GM15510 (cell line): ENCODE results near the gene GPRIN2.

Experiments used
- POLR2A ChIP-seq: IDR thresholded peaks from 3 replicates; pipeline ENCODE4 v1.6.1; 2011; ENCODE audit warnings: borderline replicate concordance; ENCODE audit not compliant: insufficient read length; ENCODE audit errors: extremely low read depth

GPRIN2 gene

DNA sequence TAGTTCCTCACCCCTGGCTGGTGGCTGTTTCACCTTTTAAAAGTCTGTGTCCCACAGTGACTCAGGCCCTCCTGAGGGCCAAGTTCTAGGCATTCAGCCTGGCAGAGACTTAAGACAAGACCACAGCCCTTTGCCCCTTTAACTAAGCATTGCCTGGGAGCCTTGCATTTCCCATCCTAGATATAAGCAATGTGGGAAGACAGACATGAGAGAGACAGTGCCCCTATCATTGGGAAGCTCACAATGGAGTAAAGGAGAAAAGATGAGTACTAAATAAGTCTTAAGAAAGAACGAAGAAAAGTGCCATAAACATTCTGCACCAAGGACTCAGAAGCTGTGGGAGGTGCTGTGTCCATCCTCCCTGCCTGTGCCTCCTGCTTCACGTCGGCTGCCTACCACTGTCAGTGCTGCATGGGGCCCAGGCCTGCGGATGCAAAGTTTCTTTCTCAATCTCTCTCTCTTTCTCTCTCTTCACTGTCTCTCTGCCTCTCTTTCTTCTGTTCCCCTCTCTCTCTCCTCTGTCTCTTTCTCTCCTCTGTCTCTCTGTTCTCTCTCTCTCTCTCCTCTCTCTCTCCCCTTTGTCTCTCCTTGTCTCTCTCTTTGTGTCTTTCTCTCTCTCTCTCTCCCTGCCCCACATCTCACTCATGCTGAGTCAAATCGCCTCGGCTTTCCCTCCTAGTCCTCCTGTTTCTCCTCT, 21.5 kb downstream of the GPRIN2 start:
- TF ChIP-seq POLR2A: no peak

DNA sequence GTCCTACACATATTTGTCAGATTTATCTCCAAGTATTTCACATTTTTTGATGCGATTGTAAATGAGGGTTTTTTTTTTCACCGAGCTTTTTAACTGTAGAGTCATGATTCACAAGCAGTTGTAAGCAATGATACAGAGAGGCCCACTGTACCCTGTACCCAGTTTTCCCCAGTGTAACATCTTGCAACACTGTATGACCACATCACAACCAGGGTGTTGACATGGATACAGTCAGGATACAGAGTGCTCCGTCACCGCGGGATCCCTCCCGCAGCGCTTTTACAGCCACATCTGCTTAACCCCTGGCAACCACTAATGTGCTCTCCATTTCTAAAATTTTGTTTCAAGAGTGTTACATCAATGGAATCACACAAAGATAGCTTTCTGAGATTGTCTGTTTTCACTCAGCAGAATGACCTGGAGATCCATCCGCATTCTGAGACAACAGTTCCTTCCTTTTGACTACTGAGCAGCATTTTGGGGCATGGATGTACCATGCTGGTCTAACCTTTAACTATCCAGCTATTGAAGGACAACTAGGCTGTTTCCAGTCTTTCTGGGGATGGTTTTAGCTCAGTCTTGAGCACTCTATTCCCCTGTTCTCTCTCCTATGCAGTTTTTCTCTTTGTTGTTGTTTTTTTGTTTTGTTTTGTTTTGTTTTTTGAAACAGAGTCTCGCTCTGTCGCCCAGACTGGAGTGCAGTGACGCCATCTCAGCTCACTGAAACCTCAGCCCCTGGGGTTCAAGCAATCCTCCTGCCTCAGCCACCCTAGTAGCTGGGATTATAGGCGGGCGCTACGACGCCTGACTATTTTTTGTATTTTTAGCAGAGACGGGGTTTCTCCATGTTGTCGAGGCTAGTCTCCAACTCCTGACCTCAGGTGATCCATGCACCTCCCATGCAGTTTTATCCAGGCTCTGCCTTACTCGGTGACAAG, 25.9 kb downstream of the GPRIN2 start:
- TF ChIP-seq POLR2A: no peak

DNA sequence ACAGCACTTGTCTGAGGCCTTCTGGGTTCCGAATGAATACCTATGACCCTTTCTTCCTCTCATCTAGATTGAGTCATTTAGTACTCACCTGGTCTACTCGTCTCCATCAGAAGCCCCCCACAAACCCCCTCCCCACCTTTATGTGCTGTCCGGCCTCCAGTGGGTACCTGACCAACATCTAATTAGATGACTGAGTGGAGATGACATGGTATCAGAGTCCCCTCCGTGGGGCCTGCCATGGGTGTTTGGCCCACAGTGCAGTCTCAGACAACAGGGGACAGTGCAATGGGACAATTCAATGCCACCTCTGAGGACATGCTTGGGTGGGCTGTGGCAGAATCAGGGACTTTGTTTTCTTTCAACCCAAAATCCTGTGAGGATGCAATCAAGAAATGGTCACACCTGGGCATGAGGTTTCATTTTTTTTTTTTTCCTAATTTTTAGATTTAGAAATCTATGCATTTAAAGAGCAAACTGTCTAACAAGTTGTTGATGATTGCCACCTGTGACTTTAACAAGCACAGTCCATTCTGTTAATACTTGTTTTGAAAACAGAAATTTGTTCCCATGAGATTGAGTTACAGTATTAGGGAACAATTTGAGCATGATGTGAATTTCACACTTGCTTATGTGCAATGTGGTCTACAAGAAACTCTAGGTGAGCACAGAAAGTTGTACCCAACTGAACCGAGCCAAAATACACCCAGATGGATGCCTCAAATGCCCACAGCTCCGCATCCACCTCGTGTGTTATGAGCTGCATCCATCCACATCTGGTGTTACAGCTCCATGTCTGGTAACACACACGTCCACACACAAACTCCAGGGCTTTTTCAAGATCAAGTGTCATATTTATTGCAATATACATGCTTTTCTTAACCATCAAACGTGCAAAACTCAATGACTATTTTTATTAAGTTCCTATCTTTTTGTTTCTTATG, 27.5 kb downstream of the GPRIN2 start:
- TF ChIP-seq POLR2A: no peak

DNA sequence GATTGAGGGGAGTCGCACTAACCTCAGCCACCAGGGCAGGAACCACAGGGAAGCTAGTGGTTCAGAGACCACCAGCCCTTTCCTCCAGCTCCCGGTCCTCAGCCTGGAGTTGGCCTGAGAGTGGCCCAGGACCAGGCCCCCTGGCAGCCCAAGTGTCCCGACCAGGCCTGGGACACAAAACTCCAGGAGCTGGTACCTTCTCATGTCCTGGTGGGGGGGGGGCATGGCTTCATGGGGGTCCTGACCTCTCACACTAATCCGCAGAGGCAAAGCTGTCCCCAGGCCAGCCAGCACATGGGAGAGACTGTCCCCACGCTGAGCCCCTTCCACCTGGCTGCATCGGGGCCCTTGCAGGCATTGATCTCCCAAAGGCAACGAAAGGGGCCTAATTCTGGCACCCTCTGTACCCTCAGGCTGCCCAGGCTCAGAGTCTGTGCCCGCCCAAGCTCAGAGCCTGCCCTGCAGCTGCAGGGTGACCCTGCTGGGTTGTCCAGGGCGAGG, 28.2 kb downstream of the GPRIN2 start:
- no peak for TF ChIP-seq POLR2A

DNA sequence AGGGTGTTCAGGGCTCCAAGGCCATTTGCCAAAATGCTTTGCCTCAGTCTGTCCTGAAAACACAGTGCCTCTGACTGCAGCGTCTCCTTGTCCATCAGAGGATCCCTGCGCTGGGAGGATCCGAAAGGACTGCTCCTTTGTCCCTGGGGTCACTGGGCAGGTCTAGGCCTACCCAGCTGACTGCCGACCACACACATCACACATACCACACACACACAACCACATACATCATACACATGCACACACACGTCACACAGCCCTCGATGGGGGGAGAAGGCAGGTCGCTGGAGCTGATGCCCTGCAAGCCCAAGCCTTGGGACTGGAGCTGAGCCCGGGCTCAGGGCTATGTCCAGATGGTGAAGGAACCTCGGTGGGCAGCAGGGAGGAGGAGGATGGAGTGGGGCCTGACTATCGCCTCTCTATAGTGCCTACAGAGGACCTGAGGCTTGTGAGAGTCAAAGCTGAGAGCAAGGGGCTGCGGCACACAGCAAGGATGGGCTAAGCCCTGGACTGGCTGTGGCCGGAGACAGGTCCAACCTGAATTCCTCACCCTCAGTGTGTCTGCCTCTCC, 29.1 kb downstream of the GPRIN2 start:
- TF ChIP-seq POLR2A: no peak

DNA sequence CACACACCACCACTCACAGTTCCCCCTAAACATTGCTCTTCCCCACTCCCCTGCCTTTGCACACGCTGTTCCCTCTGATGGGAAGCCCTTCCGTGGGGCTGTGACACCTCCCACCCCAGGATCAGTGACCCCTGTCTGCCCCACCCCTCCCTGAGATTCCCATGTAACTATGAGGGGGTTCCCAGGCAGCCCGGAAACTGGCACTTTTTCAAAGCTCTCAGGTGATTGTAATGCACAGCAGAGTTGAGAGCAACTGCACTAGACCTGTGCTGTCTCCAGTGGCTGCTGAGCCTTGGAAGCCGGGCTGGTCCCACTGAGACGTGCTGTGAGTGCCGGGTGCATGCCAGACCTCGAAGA, 29.8 kb downstream of the GPRIN2 start:
- TF ChIP-seq POLR2A: no peak

DNA sequence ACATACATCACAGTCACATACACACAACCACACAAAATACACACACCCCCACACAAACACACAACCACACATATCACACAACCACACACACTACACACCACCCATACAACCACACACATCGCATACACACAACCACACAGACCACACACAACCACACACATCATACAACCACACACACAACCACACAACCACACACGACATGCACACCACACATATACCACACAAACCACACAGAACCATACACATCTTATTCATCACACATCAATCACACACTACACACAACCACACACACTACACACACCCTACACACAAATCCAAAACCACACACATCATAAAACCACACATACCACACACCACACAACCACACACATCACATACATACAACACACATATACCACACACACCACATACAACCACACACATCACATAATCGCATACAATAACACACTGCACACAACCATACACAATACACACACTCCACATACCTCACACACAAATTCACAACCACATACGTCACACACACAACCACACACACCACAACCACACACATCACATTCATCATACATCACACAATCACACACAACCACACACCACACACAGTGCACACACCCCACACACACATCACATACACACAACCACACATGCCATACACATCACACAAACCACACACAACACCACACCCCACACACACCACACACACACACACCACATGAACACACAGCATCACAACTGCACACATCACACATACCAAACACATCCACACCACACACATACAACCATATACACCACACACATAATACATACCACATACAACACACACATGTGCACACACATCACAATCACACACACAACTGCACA, 30.4 kb downstream of the GPRIN2 start:
- no peak for TF ChIP-seq POLR2A

DNA sequence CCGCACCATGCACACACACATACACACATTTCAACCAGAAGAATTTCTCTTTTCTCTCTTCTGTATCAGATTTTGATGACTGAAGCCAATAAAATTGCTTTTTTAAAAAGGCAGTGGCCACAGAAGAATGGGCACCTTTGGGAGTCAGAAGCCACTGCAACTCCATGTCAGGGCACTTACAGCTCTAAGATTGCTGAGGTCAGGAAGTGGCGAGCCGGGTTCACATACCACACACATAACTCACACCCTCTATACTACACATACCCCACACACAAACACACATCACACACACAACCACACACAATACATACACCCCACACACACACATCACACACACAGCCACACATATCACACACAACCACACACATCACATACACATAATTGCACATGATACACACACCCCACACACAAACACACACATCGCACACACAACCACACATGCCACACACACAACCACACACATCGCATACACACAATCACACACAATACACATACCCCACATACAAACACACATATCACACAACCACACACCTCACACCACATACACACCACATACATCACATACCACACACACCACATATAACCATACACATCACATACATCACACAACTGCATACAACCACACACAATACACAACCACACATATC, 31.2 kb downstream of the GPRIN2 start:
- TF ChIP-seq POLR2A: no peak

DNA sequence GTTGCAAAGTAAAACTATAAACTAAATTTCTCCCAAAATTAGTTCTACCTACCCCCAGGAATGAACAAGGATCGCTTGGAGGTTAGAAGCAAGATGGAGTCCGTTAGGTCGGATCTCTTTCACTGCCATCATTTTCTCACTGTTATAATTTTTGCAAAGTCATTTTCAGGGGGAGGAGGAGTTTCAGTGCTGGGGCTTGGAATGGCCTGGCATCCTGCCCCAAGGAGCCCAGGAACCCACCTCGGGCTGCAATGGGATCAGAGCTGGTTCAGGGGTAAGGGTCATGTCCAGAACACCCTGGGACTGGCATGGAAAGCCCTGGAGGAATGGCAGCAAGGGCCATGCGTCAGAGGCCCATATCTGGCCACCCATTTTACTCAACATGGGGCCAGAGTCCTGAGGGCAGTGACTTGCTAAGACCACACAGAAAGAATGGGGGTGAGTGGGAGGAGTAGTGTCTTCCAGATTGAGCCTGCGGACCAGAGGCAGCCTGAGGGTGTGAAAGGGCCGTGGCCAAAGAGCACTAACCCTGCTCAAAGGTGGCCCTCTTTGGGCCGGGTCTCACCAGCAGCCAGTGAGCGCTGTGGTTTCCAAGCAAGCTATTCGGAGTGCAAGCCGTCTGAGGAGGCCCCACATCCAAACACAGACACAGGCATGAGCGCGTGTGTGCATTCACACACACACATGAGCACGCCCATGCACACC, 31.8 kb downstream of the GPRIN2 start:
- TF ChIP-seq POLR2A: no peak

DNA sequence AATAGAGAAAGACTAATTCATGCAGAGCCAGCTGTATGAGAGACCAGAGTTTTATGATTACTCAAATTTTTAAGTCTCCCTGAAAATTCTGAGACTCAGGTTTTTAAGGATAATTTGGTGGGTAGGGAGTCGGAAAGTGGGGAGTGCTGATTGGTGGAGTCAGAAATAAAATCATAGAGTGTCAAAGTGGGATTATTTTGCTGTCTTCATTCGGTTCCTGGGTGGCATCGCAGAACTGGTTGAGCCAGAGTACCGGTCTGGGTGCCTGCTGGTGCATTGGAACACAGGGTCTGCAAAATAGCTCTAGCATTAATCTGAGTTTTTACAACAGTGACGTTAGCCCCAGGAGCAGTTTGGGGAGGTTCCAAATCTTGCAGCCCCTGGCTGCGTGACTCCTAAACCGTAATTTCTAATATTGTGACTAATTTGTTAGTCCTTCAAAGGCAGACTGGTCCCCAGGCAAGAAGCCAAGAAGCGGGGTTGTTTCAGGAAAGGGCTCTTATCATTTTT, 32.4 kb downstream of the GPRIN2 start:
- no peak for TF ChIP-seq POLR2A

DNA sequence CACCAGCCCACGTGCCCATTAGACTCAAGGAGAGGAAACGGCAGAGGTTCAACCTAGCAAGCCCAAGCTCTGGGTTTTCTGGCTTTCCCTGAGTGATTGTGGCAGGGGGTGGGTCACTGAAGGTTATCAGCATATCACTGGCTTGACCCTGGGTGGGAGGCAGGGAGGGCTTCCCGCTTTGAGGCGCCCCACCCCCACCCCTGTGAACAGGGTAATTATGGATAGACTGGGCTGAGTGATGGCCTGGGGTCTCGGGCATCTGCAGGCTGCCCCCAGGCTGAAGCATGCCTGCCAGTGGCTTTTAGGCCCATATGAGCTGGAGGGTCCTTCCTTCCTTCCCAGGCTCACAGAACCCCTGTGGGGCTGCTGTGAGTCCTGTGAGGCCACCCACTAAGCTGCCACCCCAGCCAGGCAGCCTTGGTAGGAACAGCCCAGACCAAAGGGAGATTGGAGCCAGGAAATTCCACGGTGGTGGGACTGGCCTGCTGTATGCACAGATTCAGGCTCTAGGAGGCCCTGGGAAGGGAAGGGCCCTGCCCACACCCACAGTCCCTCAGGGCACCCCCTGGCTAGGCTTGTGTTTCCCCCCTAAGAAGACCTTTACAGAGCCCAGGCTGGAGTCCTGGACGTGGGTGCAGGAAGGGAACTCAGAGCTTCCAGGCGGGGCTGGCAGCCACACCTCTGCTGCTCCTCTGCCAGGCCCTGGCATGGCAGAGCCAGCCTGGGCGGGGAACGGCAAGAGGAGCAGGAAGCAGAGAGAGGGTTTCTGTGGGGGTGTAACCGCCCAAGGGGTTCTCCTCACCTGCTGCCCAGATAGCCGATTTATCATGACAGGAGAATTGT, 33.1 kb downstream of the GPRIN2 start:
- no peak for TF ChIP-seq POLR2A
